OCI-LY7 (cell line): Measurements from ENCODE around the gene CSNK1D. TPM values are rescaled to one million over a fixed set of nuclear protein-coding genes. Genes with fewer than 3 reads are reported as not detected.

Experiments used
- BruUV-seq: library from RNA; stranded (reverse); fragments of 400-500 nt; replicated peaks from 2 replicates; lab custom pipeline; 2021; lab: Mats Ljungman, UMichigan
- CTCF ChIA-PET: fragments of 300-600 bp; sonication (Branson Sonifier 250); formaldehyde crosslinking; loops from one replicate; lab custom pipeline; 2022; ENCODE audit warnings: antibody characterized with exemption; ENCODE audit not compliant: unreplicated experiment; lab: Charles Lee
- POLR2A ChIA-PET: fragments of 300-600 bp; sonication (Branson Sonifier 250); formaldehyde crosslinking; loops from one replicate; lab custom pipeline; 2022; ENCODE audit warnings: antibody characterized with exemption; lab: Charles Lee
- DNase-seq: peaks from one replicate; pipeline ENCODE4 v3.0.0-alpha.2; 2015; ENCODE audit warnings: low spot score
- H2AFZ ChIP-seq: fragments of 200-600 bp; sonication (generic), shearing (Covaris generic); 2 replicates; pipeline ENCODE4 v1.6.1; 2014; ENCODE audit warnings: mild to moderate bottlenecking, antibody characterized with exemption, low read length, moderate library complexity
- H3K27ac ChIP-seq: fragments of 200-600 bp; sonication (generic); 2 replicates; pipeline ENCODE4 v1.5.1; 2014; ENCODE audit warnings: mixed run types, low read depth, mild to moderate bottlenecking, moderate library complexity, low read length, inconsistent platforms; ENCODE audit not compliant: poor library complexity, severe bottlenecking
- H3K36me3 ChIP-seq: fragments of 200-600 bp; sonication (generic); 2 replicates; pipeline ENCODE4 v1.6.1; 2014; ENCODE audit warnings: mild to moderate bottlenecking, antibody characterized with exemption, low read length, moderate library complexity, mixed read lengths; ENCODE audit not compliant: insufficient read depth
- H3K4me1 ChIP-seq: fragments of 200-600 bp; sonication (generic); 2 replicates; pipeline ENCODE4 v1.5.1; 2014; ENCODE audit warnings: mild to moderate bottlenecking, low read length; ENCODE audit not compliant: insufficient read depth, poor library complexity, severe bottlenecking
- H3K4me2 ChIP-seq: fragments of 200-600 bp; sonication (generic); 2 replicates; pipeline ENCODE4 v1.6.1; 2014; ENCODE audit warnings: mild to moderate bottlenecking, low read length
- H3K4me3 ChIP-seq: fragments of 200-600 bp; sonication (generic); 2 replicates; pipeline ENCODE4 v1.5.1; 2014; ENCODE audit warnings: mild to moderate bottlenecking, low read depth, low read length; ENCODE audit not compliant: poor library complexity, severe bottlenecking
- H3K79me2 ChIP-seq: fragments of 200-600 bp; sonication (generic); 2 replicates; pipeline ENCODE4 v1.6.1; 2016; ENCODE audit warnings: low read depth, mild to moderate bottlenecking, low read length, moderate library complexity, mixed read lengths; ENCODE audit not compliant: insufficient read depth
- H3K9me2 ChIP-seq: fragments of 200-600 bp; sonication (generic); 2 replicates; pipeline ENCODE4 v1.6.1; 2016; ENCODE audit warnings: mild to moderate bottlenecking, low read length, mixed read lengths; ENCODE audit not compliant: insufficient read depth
- H3K9me3 ChIP-seq: fragments of 200-600 bp; sonication (generic); 2 replicates; pipeline ENCODE4 v1.6.1; 2014; ENCODE audit warnings: mild to moderate bottlenecking, mixed run types, low read length, mixed read lengths
- H4K20me1 ChIP-seq: fragments of 200-600 bp; sonication (generic); 2 replicates; pipeline ENCODE4 v1.6.1; 2014; ENCODE audit warnings: mild to moderate bottlenecking, antibody characterized with exemption, low read length, moderate library complexity, mixed read lengths; ENCODE audit not compliant: insufficient read depth
- EZH2phosphoT487 ChIP-seq: fragments of 200-600 bp; sonication (generic); IDR thresholded peaks from 2 replicates; pipeline ENCODE4 v1.6.1; 2018; ENCODE audit warnings: low read depth, borderline replicate concordance, mild to moderate bottlenecking, mixed run types, antibody characterized with exemption, low read length, moderate library complexity, mixed read lengths
- intact Hi-C: fragments of 100-400 bp; cut with micrococcal nuclease; formaldehyde crosslinking; loops from one replicate; pipeline ENCODE4 v1.10.0; 2022; ENCODE audit not compliant: unreplicated experiment
- total RNA-seq, 2 experiments: library from RNA; depleted of rRNA in 1 of 2; stranded (reverse); fragments of >200 nt in 1 of 2; shearing (Covaris generic) in 1 of 2; gene quantifications; 2 replicates each; pipeline ENCODE4 v1.2.3, GENCODE V29; 2014 to 2022
- TF ChIP-seq, protein P1 (sequence below): fragments of 200-600 bp; sonication (generic); conservative IDR thresholded peaks from 2 replicates; pipeline ENCODE4 v1.5.1; 2014; ENCODE audit warnings: mild to moderate bottlenecking, antibody characterized with exemption, low read length, moderate library complexity, mixed read lengths

Gene CSNK1D
- total RNA-seq, 2 experiments from 2014 or later: 53.0 to 181 TPM

DNA sequence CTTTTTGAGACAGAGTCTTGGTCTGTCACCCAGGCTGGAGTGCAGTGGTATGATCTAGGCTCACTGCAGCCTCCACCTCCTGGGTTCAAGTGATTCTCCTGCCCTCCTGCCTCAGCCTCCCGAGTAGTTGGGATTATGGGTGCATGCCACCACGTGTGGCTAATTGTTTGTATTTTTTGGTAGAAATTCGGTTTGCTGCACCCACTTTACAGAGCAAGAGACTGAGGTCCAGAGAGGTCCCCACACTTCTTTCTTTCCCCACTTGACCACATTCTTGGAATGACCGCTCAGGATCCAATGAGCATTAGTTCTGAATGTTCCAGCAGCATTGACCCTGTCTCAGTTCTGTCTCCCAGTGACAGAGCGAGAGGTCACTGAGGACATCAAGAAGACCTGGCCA, 50.0 kb downstream of the CSNK1D start:
- H3K27ac ChIP-seq: no peak overlapping the region
- intact Hi-C loops: no loop called here
- TF ChIP-seq, protein P1, sequence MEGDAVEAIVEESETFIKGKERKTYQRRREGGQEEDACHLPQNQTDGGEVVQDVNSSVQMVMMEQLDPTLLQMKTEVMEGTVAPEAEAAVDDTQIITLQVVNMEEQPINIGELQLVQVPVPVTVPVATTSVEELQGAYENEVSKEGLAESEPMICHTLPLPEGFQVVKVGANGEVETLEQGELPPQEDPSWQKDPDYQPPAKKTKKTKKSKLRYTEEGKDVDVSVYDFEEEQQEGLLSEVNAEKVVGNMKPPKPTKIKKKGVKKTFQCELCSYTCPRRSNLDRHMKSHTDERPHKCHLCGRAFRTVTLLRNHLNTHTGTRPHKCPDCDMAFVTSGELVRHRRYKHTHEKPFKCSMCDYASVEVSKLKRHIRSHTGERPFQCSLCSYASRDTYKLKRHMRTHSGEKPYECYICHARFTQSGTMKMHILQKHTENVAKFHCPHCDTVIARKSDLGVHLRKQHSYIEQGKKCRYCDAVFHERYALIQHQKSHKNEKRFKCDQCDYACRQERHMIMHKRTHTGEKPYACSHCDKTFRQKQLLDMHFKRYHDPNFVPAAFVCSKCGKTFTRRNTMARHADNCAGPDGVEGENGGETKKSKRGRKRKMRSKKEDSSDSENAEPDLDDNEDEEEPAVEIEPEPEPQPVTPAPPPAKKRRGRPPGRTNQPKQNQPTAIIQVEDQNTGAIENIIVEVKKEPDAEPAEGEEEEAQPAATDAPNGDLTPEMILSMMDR: no peak
- no peak for TF ChIP-seq EZH2phosphoT487
- no peak overlapping the region for H3K4me3 ChIP-seq
- no peaks in the 10 kb centered on the region for H3K9me3 ChIP-seq
- ChIA-PET CTCF (no interaction called here), POLR2A (no interaction called here)
- H2AFZ ChIP-seq: no peak overlapping the region
- no TSS peak for BruUV-seq
- no peaks in the 10 kb centered on the region for H4K20me1 ChIP-seq
- no peak for DNase-seq
- peaks cover 8% of the 10 kb centered on the region for H3K4me1 ChIP-seq
- no peaks in the 10 kb centered on the region for H3K36me3 ChIP-seq
- no peaks in the 10 kb centered on the region for H3K9me2 ChIP-seq
- no peak overlapping the region for H3K4me2 ChIP-seq
- no peaks in the 10 kb centered on the region for H3K79me2 ChIP-seq

DNA sequence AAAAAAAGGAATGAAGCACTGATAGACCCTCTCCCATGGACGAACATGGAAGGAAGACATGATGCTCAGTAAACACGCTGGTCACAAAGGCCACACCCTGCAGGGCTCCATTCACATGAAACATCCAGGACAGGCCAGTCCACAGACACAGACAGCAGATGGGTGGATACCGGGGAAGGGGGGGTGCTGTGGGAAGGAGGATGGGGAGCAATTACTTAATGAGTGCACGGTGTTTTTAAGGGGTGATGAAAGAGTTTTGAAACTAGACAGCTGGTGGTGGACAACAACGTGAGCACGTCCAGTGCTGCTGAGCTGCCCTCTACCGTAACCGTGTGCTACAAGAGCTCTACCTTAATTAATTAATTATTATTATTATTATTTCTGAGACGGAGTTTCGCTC, 50.7 kb downstream of the CSNK1D start:
- no peaks in the 10 kb centered on the region for H3K36me3 ChIP-seq
- TF ChIP-seq, protein P1: no peak
- no peak for TF ChIP-seq EZH2phosphoT487
- no TSS peak for BruUV-seq
- H4K20me1 ChIP-seq: no peaks in the 10 kb centered on the region
- H3K4me1 ChIP-seq: peaks cover under 1% of the 10 kb centered on the region
- no peaks in the 10 kb centered on the region for H3K79me2 ChIP-seq
- intact Hi-C loops: no loop called here
- ChIA-PET POLR2A (no interaction called here), CTCF (no interaction called here)
- H3K27ac ChIP-seq: no peak overlapping the region
- no peak overlapping the region for H2AFZ ChIP-seq
- no peaks in the 10 kb centered on the region for H3K9me3 ChIP-seq
- H3K4me3 ChIP-seq: no peak overlapping the region
- no peak for DNase-seq
- H3K4me2 ChIP-seq: no peak overlapping the region
- no peaks in the 10 kb centered on the region for H3K9me2 ChIP-seq

DNA sequence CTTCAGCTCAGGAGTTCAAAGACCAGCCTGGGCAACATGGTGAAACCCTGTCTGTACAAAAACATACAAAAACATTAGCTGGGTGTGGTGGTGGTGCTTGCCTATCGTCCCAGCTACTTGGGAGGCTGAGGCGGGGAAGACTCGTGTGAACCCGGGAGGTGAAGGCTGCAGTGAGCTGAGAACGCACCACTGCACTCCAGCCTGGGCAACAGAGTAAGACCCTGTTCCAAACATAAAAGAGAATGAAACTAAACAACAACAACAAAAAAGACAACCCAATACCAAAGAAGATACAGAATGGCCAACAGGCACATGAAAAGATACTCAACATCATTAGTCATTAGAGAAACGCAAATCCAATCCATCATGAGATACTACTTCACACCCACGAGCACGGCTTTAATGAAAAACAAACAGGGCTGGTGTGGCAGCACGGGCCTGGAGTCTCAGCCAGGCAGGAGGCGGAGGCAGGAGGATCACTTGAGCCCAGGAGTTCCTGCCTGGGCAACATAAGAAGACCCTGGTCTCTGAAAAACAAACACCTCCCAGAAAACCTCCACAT, 52.1 kb downstream of the CSNK1D start:
- CTCF ChIA-PET: interaction anchor here (0.8 kb wide), 1 partner anchor 15 kb away, joined by 3 read pairs; no protein-coding TSS in a partner anchor
- POLR2A ChIA-PET: no interaction called here
- no peaks in the 10 kb centered on the region for H3K9me2 ChIP-seq
- no peak for DNase-seq
- H3K4me2 ChIP-seq: no peak overlapping the region
- no peak overlapping the region for H2AFZ ChIP-seq
- no peaks in the 10 kb centered on the region for H3K79me2 ChIP-seq
- H3K9me3 ChIP-seq: no peaks in the 10 kb centered on the region
- H3K4me1 ChIP-seq: no peaks in the 10 kb centered on the region
- no peak overlapping the region for H3K27ac ChIP-seq
- no peak overlapping the region for H3K4me3 ChIP-seq
- BruUV-seq: no TSS peak
- intact Hi-C loops: no loop called here
- TF ChIP-seq EZH2phosphoT487: no peak
- TF ChIP-seq, protein P1: no peak
- no peaks in the 10 kb centered on the region for H3K36me3 ChIP-seq
- H4K20me1 ChIP-seq: no peaks in the 10 kb centered on the region
